Activated B cell treated with CpG ODN at 0.5 μM for 24 hours (primary cell): ENCODE data around the gene POU2F2. TPM values are rescaled to one million over a fixed set of nuclear protein-coding genes. Genes with fewer than 3 reads are reported as not detected.

Experiments used
- ATAC-seq: fragments of 200-7000 bp; cut with Tn5 transposase; one replicate; pipeline ENCODE4 v1.10.0; 2021; ENCODE audit warnings: low read depth, mild to moderate bottlenecking, moderate library complexity
- CTCF ChIA-PET: fragments of 350-600 bp; sonication (Branson Sonifier 250); formaldehyde crosslinking; loops from one replicate; lab custom pipeline; 2021; ENCODE audit warnings: antibody characterized with exemption; lab: Charles Lee
- POLR2A ChIA-PET: fragments of 350-600 bp; sonication (Branson Sonifier 250); formaldehyde crosslinking; loops from one replicate; lab custom pipeline; 2021; ENCODE audit warnings: antibody characterized with exemption; lab: Charles Lee
- DNase-seq: peaks from one replicate; pipeline ENCODE4 v3.0.0; 2022
- H3K27ac Mint-ChIP-seq: one replicate; pipeline ENCODE4 v1.8.0; 2020; ENCODE audit warnings: mixed read lengths
- H3K27me3 Mint-ChIP-seq: one replicate; pipeline ENCODE4 v1.8.0; 2021; ENCODE audit warnings: mixed read lengths
- H3K36me3 Mint-ChIP-seq: one replicate; pipeline ENCODE4 v1.8.0; 2021; ENCODE audit warnings: low read depth, mixed read lengths
- H3K4me1 Mint-ChIP-seq: one replicate; pipeline ENCODE4 v1.8.0; 2021; ENCODE audit warnings: mixed read lengths
- H3K4me3 Mint-ChIP-seq: one replicate; pipeline ENCODE4 v1.8.0; 2020; ENCODE audit warnings: mild to moderate bottlenecking, mixed read lengths
- H3K9me3 Mint-ChIP-seq: one replicate; pipeline ENCODE4 v1.8.0; 2020; ENCODE audit warnings: mixed read lengths
- CTCF ChIP-seq: fragments of 200-600 bp; IDR thresholded peaks from one replicate; pipeline ENCODE4 v1.8.0; 2022; ENCODE audit warnings: antibody characterized with exemption, mild to moderate bottlenecking
- intact Hi-C: fragments of 100-400 bp; cut with micrococcal nuclease; formaldehyde crosslinking; loops from one replicate; pipeline ENCODE4 v1.15.1; 2024
- total RNA-seq: library from RNA; stranded (reverse); gene quantifications from 2 replicates; pipeline ENCODE4 v1.2.3, GENCODE V29; 2022

The POU2F2 gene
- total RNA-seq, 1 donor from 2014 or later: 577 TPM

GRCh38 chr19:42129399-42130253, 2.6 kb downstream of the POU2F2 start:
- intact Hi-C loops: loop anchor here (1.0 to 5.0 kb wide), 7 partner anchors 8 to 293 kb away; partner anchors contain the start of genes DEDD2 and GSK3A
- H3K4me1 Mint-ChIP-seq: peaks cover 74% of the 10 kb centered on the region
- peaks cover 86% of the 10 kb centered on the region for H3K36me3 Mint-ChIP-seq
- TF ChIP-seq CTCF: no peak
- H3K27me3 Mint-ChIP-seq: no peaks in the 10 kb centered on the region
- H3K9me3 Mint-ChIP-seq: no peaks in the 10 kb centered on the region
- DNase-seq (peak; percentile 85), ATAC-seq (peak; percentile 75)
- ChIA-PET POLR2A (interaction anchor here (0.5 to 17.5 kb wide), 26 partner anchors 10 to 779 kb away, joined by 3 to 1230 read pairs (median 5); partner anchors contain the start of genes CD79A, CIC, DEDD2 and GSK3A), CTCF (interaction anchor here (0.5 to 22.2 kb wide), 5 partner anchors 9 to 306 kb away, joined by 3 to 426 read pairs (median 3); no protein-coding TSS in a partner anchor)
- peak overlapping the region; percentile 95 for H3K4me3 Mint-ChIP-seq
- peak overlapping the region; percentile 96 for H3K27ac Mint-ChIP-seq

DNA sequence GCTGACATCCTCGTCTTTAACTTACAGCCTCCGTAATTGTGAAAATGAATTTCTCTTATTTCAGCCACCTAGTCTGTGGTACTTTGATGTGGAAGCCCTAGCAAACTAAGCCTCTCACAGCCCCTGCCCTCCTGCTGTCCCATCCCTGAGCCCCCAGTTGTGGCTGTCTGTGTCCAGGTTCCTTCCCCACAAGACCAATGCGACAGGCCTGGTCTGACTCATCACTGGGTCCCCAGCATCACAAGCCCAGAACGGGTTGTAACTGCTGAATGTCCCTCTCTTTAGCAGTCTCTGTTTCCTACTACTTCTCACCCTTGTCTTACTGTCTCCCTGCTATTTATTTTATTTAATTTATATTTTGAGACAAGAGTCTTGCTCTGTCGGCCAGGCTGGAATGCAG, 5.7 kb downstream of the POU2F2 start:
- TF ChIP-seq CTCF: no peak
- intact Hi-C loops: no loop called here
- Mint-ChIP-seq H3K4me3 (peak overlapping the region; percentile 80), H3K27ac (peak overlapping the region; percentile 96), H3K4me1 (peaks cover 87% of the 10 kb centered on the region), H3K9me3 (no peaks in the 10 kb centered on the region), H3K36me3 (peaks cover 91% of the 10 kb centered on the region), H3K27me3 (no peaks in the 10 kb centered on the region)
- ATAC-seq: no peak
- no peak for DNase-seq
- ChIA-PET POLR2A (interaction anchor here (0.6 to 17.5 kb wide), 3 partner anchors 14 to 117 kb away, joined by 4 to 1230 read pairs (median 21); partner anchors contain the start of gene GSK3A), CTCF (interaction anchor here (22.2 kb wide), 1 partner anchor 14 kb away, joined by 426 read pairs; no protein-coding TSS in a partner anchor)

GRCh38 chr19:42125536-42125935, 6.7 kb downstream of the POU2F2 start:
- H3K27ac Mint-ChIP-seq: peak overlapping the region; percentile 96
- DNase-seq (no peak), ATAC-seq (no peak)
- TF ChIP-seq CTCF: no peak
- ChIA-PET POLR2A (interaction anchor here (1.3 to 17.5 kb wide), 3 partner anchors 11 to 51 kb away, joined by 3 to 1230 read pairs (median 6); no protein-coding TSS in a partner anchor), CTCF (interaction anchor here (22.2 kb wide), 1 partner anchor 13 kb away, joined by 426 read pairs; no protein-coding TSS in a partner anchor)
- H3K4me3 Mint-ChIP-seq: peak overlapping the region; percentile 80
- no peaks in the 10 kb centered on the region for H3K27me3 Mint-ChIP-seq
- H3K9me3 Mint-ChIP-seq: no peaks in the 10 kb centered on the region
- intact Hi-C loops: no loop called here
- peaks cover 93% of the 10 kb centered on the region for H3K36me3 Mint-ChIP-seq
- H3K4me1 Mint-ChIP-seq: peaks cover 94% of the 10 kb centered on the region

- DNase-seq (no peak), ATAC-seq (no peak)
- intact Hi-C loops: no loop called here
- no peaks in the 10 kb centered on the region for H3K9me3 Mint-ChIP-seq
- ChIA-PET POLR2A (interaction anchor here (0.6 to 24.6 kb wide), 10 partner anchors 3 to 1347 kb away, joined by 3 to 1230 read pairs (median 6); partner anchors contain the start of genes GSK3A, POU2F2, RAB4B and ZNF574), CTCF (interaction anchor here (0.8 to 22.2 kb wide), 3 partner anchors 8 to 77 kb away, joined by 3 to 426 read pairs (median 41); partner anchors contain the start of gene POU2F2)
- peaks cover 91% of the 10 kb centered on the region for H3K36me3 Mint-ChIP-seq
- no peak for TF ChIP-seq CTCF
- no peaks in the 10 kb centered on the region for H3K27me3 Mint-ChIP-seq
- H3K4me3 Mint-ChIP-seq: peak overlapping the region; percentile 80
- peak overlapping the region; percentile 96 for H3K27ac Mint-ChIP-seq
- peaks cover 97% of the 10 kb centered on the region for H3K4me1 Mint-ChIP-seq
Observed at GRCh38 chr19:42124386-42124901, 7.8 kb downstream of the POU2F2 start.
